B cell (primary cell): ENCODE measurements around the gene SMIM10L2A. TPM values are rescaled to one million over a fixed set of nuclear protein-coding genes. Genes with fewer than 3 reads are reported as not detected.
A peak's percentile ranks its signal among the peaks of the same experiment; 100 is the strongest.

ENCODE experiments used
- ATAC-seq: fragments of 200-7000 bp; cut with Tn5 transposase; one replicate; pipeline ENCODE4 v1.10.0; 2021; ENCODE audit warnings: low read depth, mild to moderate bottlenecking, moderate number of reproducible peaks, moderate library complexity
- CTCF ChIA-PET: fragments of 350-600 bp; sonication (Branson Sonifier 250); formaldehyde crosslinking; loops from one replicate; lab custom pipeline; 2021; ENCODE audit warnings: antibody characterized with exemption, inconsistent platforms; lab: Charles Lee
- POLR2A ChIA-PET: fragments of 350-600 bp; sonication (Branson Sonifier 250); formaldehyde crosslinking; loops from one replicate; lab custom pipeline; 2021; ENCODE audit warnings: antibody characterized with exemption; lab: Charles Lee
- DNase-seq: peaks from one replicate; pipeline ENCODE4 v3.0.0; 2013
- H2AFZ ChIP-seq: 2 replicates; pipeline ENCODE4 v1.6.1; 2012; ENCODE audit warnings: mild to moderate bottlenecking, low read depth, low read length; ENCODE audit not compliant: insufficient read depth, poor library complexity, severe bottlenecking
- H3K27ac ChIP-seq, 2 donors: 1 replicate in 1 of 2; 2 replicates in 1 of 2; pipeline ENCODE4 v1.5.1; 2012 to 2013; ENCODE audit warnings: low read length in 2 of 2, mild to moderate bottlenecking in 2 of 2, moderate library complexity in 1 of 2
- H3K27me3 ChIP-seq, 4 experiments: fragments of 200-600 bp in 1 of 4; sonication (generic) in 1 of 4; replicated peaks in 1 of 4; 1 replicate in 2 of 4; 2 replicates in 2 of 4; pipeline versions ENCODE4 v1.6.1 to v1.7.0; 2013 to 2016; ENCODE audit warnings: low read length in 3 of 4, mild to moderate bottlenecking in 2 of 4, mixed read lengths in 1 of 4, moderate library complexity in 1 of 4; ENCODE audit not compliant: insufficient read depth in 4 of 4, control insufficient read depth in 3 of 4; ENCODE audit errors: control extremely low read depth in 1 of 4
- H3K36me3 ChIP-seq, 2 experiments: replicated peaks in 1 of 2; 1 replicate in 1 of 2; 2 replicates in 1 of 2; pipeline versions ENCODE4 v1.6.1 to v1.7.1; 2013; ENCODE audit warnings: low read length in 1 of 2; ENCODE audit not compliant: insufficient read depth in 2 of 2, control insufficient read depth in 1 of 2; ENCODE audit errors: control extremely low read depth in 1 of 2, extremely low read depth in 1 of 2
- H3K4me1 ChIP-seq, 2 donors: fragments of 200-600 bp in 1 of 2; sonication (generic) in 1 of 2; 1 replicate in 1 of 2; 2 replicates in 1 of 2; pipeline versions ENCODE4 v1.5.1 to v1.6.1; 2013 to 2017; ENCODE audit warnings: low read length in 2 of 2; ENCODE audit not compliant: control insufficient read depth in 2 of 2, insufficient read depth in 2 of 2
- H3K4me2 ChIP-seq: replicated peaks from 2 replicates; pipeline ENCODE3; 2012; ENCODE audit warnings: mild to moderate bottlenecking, low read depth, low read length; ENCODE audit not compliant: poor library complexity, severe bottlenecking
- H3K4me3 ChIP-seq, 5 experiments: fragments of 200-600 bp in 1 of 5; sonication (generic) in 1 of 5; 1 replicate in 3 of 5; 2 replicates in 2 of 5; pipeline versions ENCODE4 v1.5.1 to v1.7.0; 2011 to 2016; ENCODE audit warnings: low read length in 4 of 5, mild to moderate bottlenecking in 4 of 5, low read depth in 2 of 5, control low read depth in 1 of 5, moderate library complexity in 1 of 5; ENCODE audit not compliant: insufficient read depth in 1 of 5; ENCODE audit errors: control extremely low read depth in 1 of 5, extremely low read depth in 1 of 5
- H3K79me2 ChIP-seq: fragments of 200-600 bp; sonication (generic); one replicate; pipeline ENCODE4 v1.6.0; 2016; ENCODE audit warnings: low read length; ENCODE audit not compliant: control insufficient read depth, insufficient read depth
- H3K9ac ChIP-seq: fragments of 200-600 bp; sonication (generic); 2 replicates; pipeline ENCODE4 v1.6.1; 2017; ENCODE audit warnings: mild to moderate bottlenecking, low read length, moderate library complexity
- H3K9me3 ChIP-seq, 3 donors: one replicate each; pipeline versions ENCODE4 v1.6.1 to v1.7.1; 2013; ENCODE audit warnings: low read length in 2 of 3; ENCODE audit not compliant: control insufficient read depth in 2 of 3, insufficient read depth in 1 of 3; ENCODE audit errors: control extremely low read depth in 1 of 3
- H4K20me1 ChIP-seq: 2 replicates; pipeline ENCODE4 v1.6.0; 2012; ENCODE audit warnings: mild to moderate bottlenecking, low read length; ENCODE audit not compliant: insufficient read depth, control insufficient read depth, poor library complexity, severe bottlenecking
- H3K27ac Mint-ChIP-seq: one replicate; pipeline ENCODE4 v1.8.0; 2021; ENCODE audit warnings: mixed read lengths
- H3K27me3 Mint-ChIP-seq: one replicate; pipeline ENCODE4 v1.8.0; 2021; ENCODE audit warnings: mixed read lengths
- H3K4me1 Mint-ChIP-seq: one replicate; pipeline ENCODE4 v1.8.0; 2021; ENCODE audit warnings: mixed read lengths
- H3K4me3 Mint-ChIP-seq: one replicate; pipeline ENCODE4 v1.8.0; 2021; ENCODE audit warnings: mixed read lengths
- H3K9me3 Mint-ChIP-seq: one replicate; pipeline ENCODE4 v1.8.0; 2022; ENCODE audit warnings: mixed read lengths; ENCODE audit not compliant: insufficient read depth
- CTCF ChIP-seq: fragments of 200-600 bp; IDR thresholded peaks from one replicate; pipeline ENCODE4 v1.8.0; 2022; ENCODE audit warnings: antibody characterized with exemption, mild to moderate bottlenecking
- EZH2 ChIP-seq: IDR thresholded peaks from 2 replicates; pipeline ENCODE4 v1.6.1; 2012; ENCODE audit warnings: borderline replicate concordance, low read depth, mild to moderate bottlenecking, moderate library complexity, low read length; ENCODE audit not compliant: insufficient read depth, poor library complexity, severe bottlenecking
- WGBS: methylation state at CpG from one replicate; pipeline ENCODE4 v1.1.5; 2013; ENCODE audit warnings: missing lambda C conversion rate; ENCODE audit not compliant: insufficient coverage; 5-methylcytosine and 5-hydroxymethylcytosine counted together
- intact Hi-C: fragments of 100-400 bp; cut with micrococcal nuclease; formaldehyde crosslinking; loops from one replicate; pipeline ENCODE4 v1.10.0; 2022
- polyA minus RNA-seq: library from RNA; depleted of rRNA, polyadenylated mRNA; stranded (reverse); fragments of >200 nt; gene quantifications from 2 replicates; pipeline ENCODE4 v1.2.3, GENCODE V29; 2012
- polyA plus RNA-seq: library from polyadenylated mRNA; depleted of rRNA; stranded (reverse); fragments of >200 nt; gene quantifications from 2 replicates; pipeline ENCODE4 v1.2.3, GENCODE V29; 2012
- total RNA-seq, 2 donors: library from RNA; stranded (reverse); fragments of 120-200 nt in 1 of 2; gene quantifications; 1 replicate in 1 of 2; 2 replicates in 1 of 2; pipeline versions ENCODE4 v1.2.3 to v1.2.4, GENCODE V29; 2013 to 2022

Gene SMIM10L2A
- total RNA-seq (0.53 and 0.76 TPM in 2 replicates), polyA plus RNA-seq (0.25 and 0.40 TPM in 2 replicates), polyA minus RNA-seq (0.36 and 0.43 TPM in 2 replicates)
- 0.26 TPM for total RNA-seq (2013)

GRCh38 chrX:135421932-135422809 lies at the start of gene SMIM10L2A:
Gene SMIM10L2A, plus strand, starts transcription at chrX:135421944. Its CDS starts 188 bp downstream, at chrX:135422132.
- intact Hi-C loops, result loop anchor here (1.0 to 5.0 kb wide), 3 partner anchors 98 to 550 kb away; partner anchors contain the start of genes INTS6L and MMGT1
- Histone ChIP-seq H4K20me1 (no peaks in the 10 kb centered on the region), H3K79me2 (no peaks in the 10 kb centered on the region), H3K4me1 (peaks cover 0 to 8% of the 10 kb centered on the region in 2 donors), H3K4me3 (peak within 1 kb of the TSS in 4 of 5 experiments; percentile 17 to 51 (median 42)), H3K27ac (no peak within 1 kb of the TSS), H3K9ac (peak within 1 kb of the TSS; percentile 42), H3K4me2 (peak within 1 kb of the TSS; percentile 75), H3K9me3 (no peaks in the 10 kb centered on the region), H2AFZ (peak within 1 kb of the TSS; percentile 54), H3K36me3 (no peaks in the 10 kb centered on the region), H3K27me3 (no peaks in the 10 kb centered on the region)
- TF ChIP-seq CTCF (no peak), EZH2 (no peak)
- Mint-ChIP-seq H3K27ac (no peak within 1 kb of the TSS), H3K27me3 (no peaks in the 10 kb centered on the region), H3K4me3 (peak within 1 kb of the TSS; percentile 79), H3K9me3 (no peaks in the 10 kb centered on the region), H3K4me1 (peaks cover 3% of the 10 kb centered on the region)
- ATAC-seq (peak; percentile 42), DNase-seq (no peak)
- ChIA-PET POLR2A (interaction anchor here (1.0 kb wide), 1 partner anchor 99 kb away, joined by 4 read pairs; no protein-coding TSS in a partner anchor), CTCF (no interaction called here)
- WGBS, result 1% methylated on average over 71 of the region's 100 CpGs

GRCh38 chrX:135373357-135373756 lies 48.4 kb upstream of the SMIM10L2A start:
- Mint-ChIP-seq H3K27ac (no peak overlapping the region), H3K4me3 (no peak overlapping the region), H3K4me1 (no peaks in the 10 kb centered on the region), H3K9me3 (no peaks in the 10 kb centered on the region), H3K27me3 (no peaks in the 10 kb centered on the region)
- Histone ChIP-seq H3K79me2 (no peaks in the 10 kb centered on the region), H2AFZ (no peak overlapping the region), H4K20me1 (no peaks in the 10 kb centered on the region), H3K9ac (no peak overlapping the region), H3K4me1 (no peaks in the 10 kb centered on the region), H3K27me3 (no peaks in the 10 kb centered on the region), H3K9me3 (peaks cover 0 to 4% (median 0%) of the 10 kb centered on the region in 3 donors), H3K27ac (no peak overlapping the region), H3K4me2 (no peak overlapping the region), H3K4me3 (no peak overlapping the region), H3K36me3 (no peaks in the 10 kb centered on the region)
- ATAC-seq (no peak), DNase-seq (no peak)
- no peak for TF ChIP-seq EZH2
- TF ChIP-seq CTCF, result no peak
- POLR2A ChIA-PET, result no interaction called here
- WGBS, result 100% methylated on average over 1 of the region's 7 CpGs
- intact Hi-C loops, result no loop called here
- CTCF ChIA-PET, result no interaction called here
